Kidney capillary endothelial cell (primary cell): ENCODE data around the gene ZNF182.
"Not testable (repeated sequence)": the region's sequence is repeated elsewhere in the genome, so short reads cannot be mapped to it uniquely, and the experiment has no call there.

Experiments
- DNase-seq: peaks from one replicate; pipeline ENCODE4 v3.0.0-alpha.2; 2018; ENCODE audit warnings: low spot score

Gene ZNF182

DNA sequence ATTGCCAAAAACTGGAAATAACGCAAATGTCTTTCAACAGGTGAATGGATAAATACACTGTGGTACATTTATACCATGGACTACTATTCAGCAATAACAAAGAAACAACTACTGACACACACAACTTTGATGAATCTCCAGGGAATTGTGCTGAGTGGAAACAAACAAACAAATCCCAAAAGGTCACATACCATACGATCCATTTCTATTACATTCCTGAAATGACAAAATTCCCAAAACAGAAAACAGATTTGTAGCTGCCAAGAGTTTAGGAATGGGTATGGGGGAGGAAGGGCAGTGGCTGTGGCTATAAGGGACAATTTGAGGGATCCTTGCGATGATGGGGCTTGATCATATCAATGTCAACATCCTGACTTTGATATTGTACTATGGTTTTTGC lies 2.5 kb downstream of the ZNF182 start:
- DNase-seq, result no peak

DNA sequence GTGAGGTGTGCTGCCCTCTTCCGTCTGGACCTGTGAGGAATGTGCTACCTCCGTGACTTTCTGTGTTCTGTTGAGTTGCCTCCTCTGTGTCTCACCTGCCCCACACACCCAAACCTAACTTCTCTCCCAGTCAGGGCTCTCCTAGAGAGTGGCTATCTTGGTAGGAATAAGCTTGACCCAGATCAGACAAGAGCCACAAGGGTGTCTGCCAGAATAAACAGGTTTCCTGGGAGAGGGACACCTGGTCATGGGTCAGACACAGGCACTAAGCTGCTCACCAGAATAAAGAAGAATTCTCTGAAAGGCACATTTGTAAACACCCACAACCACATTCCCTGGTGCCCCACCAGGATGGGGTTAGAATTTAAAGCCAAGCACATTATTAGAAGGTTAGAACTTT lies 11.1 kb downstream of the ZNF182 start:
- DNase-seq, result no peak

DNA sequence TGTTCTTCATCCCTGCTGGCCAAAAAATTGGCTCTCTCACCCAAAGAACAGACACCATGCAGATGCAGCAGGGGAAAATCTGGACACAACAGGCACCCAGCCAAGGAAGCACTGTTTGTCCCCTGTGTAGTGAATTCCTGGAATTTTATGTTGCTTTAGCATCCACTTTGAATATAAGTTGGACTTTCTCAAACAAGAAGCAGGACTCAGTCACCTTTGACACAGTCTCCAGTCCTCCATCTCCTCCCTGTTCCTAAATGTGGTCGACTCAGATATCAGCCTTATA lies 11.8 kb downstream of the ZNF182 start:
- no peak for DNase-seq

DNA sequence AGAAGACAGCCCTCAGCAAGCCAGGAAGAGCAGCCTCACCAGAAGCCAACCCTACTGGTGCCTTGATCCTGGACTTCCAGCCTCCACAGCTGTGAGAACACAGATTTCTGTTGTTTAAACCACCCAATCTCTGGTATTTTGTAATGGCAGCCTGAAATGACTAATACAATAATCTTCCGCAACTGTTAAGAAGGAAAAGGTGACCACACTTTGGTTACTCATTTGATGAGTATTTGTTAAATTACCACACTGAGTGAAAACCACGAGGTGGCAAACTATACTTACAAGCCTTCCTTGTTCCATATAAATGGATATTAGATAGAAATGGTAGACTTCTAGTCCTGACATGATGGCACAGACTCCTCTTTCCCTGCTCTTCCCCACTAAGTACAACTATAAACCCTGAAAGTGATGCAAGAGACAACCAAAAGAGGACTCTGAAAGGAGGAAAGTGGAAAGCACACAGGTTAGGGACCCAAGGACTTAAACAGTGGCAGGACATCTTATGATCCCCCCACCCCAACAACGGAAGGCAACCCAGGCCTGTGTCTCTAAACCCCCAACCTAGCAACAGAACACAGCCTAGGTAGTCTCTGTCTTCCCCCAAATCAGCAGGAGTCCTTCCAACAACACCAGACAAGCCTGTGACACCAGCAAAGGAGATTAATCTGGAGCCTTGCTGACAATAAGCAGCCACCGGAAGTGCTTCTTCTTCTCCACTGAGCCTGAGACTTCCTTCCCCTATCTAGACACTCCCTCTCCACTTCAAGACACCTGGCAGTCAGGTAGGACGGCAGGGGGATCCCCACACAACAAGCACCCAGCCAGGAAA lies 12.3 kb downstream of the ZNF182 start:
- DNase-seq, result no peak

DNA sequence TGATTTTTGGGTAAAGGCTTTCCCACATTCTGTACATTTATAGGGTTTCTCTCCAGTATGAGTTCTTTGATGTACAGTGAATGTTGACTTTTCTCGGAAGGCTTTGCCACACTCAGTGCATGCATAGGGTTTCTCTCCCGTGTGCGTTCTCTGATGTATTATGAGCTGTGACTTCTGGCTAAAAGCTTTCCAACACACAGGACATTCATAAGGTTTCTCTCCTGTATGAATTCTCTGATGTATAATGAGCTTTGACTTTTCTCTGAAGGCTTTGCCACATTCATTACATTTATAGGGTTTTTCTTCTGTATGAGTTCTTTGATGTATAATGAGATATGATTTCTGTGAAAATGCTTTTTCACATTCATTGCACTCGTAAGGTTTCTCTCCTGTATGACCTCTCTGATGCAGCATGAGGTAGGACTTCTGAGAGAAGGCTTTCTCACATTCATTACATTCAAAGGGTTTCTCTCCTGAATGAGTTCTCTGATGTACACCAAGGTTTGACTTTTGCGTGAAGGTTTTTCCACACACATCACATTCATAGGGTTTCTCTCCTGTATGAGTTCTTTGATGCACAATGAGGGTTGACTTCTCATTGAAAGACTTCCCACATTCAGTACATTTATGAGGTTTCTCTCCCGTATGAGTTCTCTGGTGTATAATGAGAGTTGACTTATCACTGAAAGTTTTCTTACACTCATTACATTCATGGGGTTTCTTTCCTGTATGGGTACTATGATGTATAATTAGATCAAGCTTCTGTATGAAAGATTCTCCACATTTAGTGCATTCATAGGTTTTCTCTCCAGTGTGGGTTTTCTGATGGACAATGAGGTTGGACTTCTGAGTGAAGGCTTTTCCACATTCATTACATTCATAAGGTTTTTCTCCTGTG lies 27.3 kb downstream of the ZNF182 start:
- DNase-seq, result no peak

DNA sequence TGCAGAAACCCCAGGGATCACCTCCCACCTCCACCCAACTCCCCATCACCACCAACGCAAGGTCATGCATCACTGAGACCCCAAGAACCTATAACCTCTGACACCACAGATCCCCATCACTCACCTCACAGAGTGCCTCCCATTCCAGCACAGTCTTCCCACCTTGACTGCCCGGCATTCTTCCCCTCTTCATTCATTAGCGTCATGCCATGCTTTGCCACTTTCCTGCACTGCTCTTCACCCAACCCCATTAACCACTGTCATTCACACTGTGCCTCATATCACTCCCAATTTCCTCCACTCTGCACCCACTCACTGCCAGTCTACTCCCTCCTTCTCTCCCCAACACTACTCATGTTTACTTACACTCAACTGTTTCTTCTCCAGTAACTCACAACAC lies 30.6 kb downstream of the ZNF182 start:
- DNase-seq, result no peak

DNA sequence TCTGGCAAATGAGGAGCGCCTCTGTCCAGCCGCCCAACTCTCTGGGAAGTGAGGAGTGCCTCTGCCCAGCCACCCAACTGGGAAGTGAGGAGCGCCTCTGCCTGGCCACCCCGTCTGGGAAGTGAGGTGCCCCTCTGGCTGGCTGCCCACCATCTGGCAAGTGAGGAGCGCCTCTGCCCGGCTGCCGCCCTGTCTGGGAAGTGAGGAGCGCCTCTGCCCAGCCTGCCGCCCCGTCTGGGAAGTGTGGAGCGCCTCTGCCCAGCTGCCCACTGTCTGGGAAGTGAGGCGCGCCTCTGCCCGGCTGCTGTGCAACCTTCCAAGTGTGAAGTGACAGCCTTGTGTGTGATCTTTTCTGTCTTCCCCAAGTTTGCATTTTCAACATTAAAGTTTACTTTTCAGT lies 38.3 kb downstream of the ZNF182 start:
- DNase-seq, result not testable (repeated sequence)

DNA sequence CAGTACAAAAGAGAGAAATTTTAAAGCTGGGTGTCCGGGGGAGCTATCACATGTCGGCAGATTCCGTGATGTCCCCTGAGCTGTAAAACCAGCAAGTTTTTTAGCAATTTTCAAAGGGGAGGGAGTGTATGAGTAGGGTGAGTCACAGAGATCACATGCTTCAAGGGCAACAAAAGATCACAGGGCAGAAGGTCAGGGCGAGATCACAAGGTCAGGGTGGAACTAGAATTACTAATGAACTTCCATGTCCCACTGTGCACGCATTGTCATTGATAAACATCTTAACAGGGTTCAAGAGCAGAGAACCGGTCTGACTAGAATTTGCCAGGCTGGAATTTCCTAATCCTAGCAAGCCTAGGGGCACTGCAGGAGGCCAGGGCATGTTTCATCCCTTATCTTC lies 42.0 kb downstream of the ZNF182 start:
- not testable (repeated sequence) for DNase-seq

DNA sequence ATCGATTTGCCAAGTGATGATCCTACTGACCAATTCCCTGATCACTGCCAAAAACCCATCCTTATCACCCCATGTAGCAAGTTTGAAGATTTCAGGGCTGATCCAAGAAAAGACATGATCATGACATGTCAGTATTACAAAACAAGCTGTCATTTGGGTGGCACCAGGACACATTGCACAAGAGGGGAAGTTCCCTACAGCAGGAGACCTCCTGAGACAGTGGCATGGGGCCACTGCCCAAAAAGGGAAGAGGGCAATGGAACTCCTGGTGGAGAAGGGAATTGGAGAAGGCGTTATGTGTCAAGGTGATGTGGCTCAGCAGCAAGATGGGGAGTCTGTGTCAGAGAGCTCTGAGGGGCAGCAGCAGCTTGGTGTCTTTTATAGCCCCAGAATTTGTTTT lies 43.4 kb downstream of the ZNF182 start:
- DNase-seq, result no peak

DNA sequence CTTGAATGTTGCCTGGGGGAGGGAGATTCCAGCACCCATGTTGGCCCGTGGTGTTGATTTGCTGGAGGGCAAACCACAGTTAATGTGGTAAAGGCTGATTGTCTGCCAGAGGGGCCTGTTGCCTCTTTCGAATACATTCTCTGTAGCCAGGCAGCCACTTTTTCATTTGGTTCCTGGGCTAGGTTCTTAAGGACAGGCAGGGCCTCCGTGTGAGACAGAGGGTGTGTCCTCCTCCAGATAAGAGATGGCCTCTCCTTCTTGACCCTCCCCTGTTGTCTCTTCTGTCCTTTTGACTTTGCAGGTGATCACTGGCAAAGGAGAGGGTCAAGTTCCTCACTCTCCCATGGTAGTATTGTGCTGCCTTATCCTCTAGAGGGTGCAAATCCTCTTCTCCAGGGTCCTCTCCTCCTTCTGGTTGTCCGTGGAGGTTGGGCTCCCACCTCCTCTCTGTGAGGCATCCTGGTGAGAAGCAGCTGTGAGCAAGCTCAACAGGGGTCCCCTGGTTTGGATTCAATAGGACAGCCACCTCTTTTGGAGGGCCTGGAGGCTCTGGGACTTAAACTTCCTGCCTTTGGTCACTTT lies 44.9 kb downstream of the ZNF182 start:
- DNase-seq, result no peak

DNA sequence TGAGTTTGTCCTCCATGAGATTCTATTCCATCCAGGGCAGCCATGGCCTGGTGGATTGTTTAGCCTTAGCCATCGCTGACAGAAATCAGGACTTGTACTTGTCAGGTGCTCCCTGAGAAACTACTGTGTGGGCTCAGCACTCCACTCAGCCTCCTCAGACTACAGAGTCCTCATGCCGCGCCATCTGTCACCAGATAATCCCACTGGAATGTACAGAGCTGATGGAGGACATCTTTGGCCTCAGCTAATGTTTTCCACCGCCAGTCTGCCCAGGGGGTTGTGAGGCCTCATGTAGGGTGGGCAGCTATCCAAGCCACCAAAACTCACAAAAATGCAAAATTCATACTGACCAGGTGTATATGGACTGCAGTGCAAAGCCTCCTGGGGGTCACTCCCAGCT lies 45.6 kb downstream of the ZNF182 start:
- DNase-seq, result not testable (repeated sequence)

DNA sequence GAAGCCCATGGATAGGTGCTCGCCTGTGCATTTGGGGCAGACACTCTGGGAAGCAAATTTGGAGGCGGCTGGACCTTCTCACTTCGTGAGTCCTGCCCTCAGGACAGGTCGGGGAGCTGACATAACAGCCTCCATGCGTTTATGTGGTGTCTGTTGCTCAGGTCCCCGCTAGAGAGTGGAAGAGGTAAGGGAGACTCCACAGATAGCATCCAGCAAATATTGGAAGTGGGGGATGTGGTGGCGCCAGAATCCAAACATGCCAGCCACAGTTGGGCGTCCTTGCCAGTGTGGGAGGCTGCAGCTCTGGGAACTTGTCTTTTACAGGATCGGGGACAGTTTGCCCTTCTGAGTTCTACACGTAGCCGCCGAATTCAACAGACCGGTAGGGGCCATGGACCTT lies 47.8 kb downstream of the ZNF182 start:
- DNase-seq, result no peak

DNA sequence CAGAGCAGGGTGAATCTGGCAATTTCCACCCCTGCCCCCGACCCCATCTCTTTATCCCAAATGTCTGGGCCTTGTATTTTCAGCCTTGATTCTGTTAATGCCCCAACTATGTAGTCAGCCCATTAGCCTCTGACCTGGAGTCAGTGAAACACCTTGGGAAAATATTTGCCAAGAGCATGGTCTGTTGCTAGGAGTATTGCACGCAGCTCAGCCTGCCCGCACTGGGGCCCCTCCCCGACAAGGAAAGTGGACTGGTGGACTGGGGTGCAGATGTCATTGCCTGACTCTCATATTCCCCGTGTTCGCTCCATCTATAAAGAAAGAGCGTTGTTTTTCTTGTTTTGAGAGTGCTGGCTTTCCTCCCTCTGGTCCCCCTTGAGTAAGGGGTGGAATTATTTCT lies 48.5 kb downstream of the ZNF182 start:
- DNase-seq, result not testable (repeated sequence)

DNA sequence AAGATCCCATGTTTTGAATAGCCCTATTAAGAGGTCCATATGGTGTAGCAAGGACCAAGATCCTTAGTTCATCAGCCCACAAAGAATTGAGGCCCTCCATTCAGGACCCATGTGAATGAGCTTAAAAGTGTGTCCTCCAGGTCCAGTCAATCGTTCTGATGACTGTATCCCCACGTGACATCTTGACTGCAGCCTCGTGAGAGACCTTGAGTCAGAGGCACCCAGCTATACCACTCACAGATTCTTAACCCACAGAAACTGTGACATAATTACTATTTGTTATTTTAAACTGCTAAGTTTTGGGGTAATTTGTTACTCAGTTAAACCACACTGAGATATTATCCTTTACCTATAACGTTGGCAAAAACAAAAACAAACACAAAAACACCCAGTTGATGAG lies 62.4 kb downstream of the ZNF182 start:
- DNase-seq, result no peak

DNA sequence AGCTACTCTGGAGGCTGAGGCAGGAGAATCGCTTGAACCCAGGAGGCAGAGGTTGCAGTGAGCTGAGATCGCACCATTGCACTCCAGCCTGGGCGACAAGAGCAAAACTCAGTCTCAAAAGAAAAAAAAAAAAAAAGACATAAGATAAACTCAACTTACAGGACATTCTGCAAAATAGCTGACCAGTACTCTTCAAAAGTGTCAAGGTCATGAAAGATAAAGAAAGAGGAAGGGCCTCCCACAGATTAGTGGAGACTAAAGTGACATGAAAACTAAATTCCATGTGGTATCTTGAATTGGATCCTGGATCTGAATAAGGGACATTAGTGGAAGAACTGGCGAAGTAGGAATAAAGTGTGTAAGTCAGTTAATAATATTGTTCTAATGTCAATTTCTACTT lies 63.3 kb downstream of the ZNF182 start:
- no peak for DNase-seq

DNA sequence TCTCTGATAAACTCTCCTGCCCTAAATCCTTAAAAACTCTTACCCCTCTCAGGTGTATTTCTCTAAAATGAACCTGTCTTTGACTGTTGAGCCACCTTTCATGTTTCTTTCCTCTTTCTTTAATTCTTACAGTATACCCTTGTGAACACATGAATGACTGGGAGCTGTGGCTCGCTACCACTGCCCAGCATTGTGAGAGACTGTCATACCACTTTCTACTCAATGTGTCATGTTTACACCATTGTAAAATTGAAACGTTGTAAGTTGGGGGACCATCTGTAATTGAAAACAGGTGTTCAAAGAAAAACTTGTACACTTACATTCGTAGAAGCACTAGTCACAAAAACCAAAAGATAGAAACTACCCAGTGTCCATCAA lies 66.9 kb downstream of the ZNF182 start:
- DNase-seq, result no peak

DNA sequence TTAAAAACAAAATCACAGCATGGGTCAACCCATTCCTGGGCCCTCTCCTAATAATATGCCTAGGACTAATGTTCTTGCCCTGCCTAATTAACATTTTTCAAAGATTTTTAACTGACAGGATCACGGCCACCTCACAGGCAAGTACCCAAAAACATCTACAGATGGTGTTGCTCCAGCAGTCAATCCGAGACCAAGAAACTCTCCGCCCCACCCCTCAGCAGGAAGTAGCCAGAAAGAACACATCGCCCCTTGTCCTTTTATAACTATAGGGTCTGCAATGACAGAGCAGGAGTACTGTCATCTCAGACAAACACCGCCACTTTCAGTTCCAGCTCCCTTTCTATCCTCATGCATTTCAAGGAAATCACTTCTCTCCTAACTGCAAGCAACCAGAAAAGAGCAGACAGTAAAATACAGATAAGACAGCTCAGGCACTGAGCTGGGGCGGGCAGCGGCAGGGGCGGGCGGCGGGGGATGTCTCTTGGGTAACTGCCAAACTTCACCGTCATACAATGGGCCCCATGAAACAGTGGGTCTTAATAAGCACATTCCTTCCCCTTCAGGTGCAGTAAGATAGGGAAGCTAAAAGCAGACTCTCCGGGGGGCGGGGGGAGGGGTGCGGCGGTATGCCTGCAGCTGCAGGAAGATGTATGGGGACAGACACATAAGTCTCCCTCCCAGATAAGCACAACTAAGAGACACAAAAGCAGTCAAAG lies 67.4 kb downstream of the ZNF182 start:
- DNase-seq, result no peak

DNA sequence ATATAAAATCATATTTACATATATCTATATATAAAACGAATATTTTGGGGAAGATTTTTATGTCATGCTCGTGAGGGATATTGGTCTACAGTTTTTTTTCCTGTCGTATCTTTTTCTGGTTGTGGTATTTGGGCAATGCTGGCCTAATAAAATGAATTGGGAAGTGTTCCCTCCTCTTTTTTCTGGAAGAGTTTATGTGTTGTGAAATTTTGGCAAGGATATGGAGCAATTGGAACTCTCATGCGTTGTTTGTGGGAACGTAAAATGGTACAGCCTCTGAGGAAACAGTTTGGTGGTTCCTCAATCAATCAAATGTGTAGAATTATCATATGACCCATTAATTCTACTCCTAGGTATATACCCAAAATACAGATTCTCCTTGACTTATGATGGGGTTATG lies 69.8 kb downstream of the ZNF182 start:
- no peak for DNase-seq

DNA sequence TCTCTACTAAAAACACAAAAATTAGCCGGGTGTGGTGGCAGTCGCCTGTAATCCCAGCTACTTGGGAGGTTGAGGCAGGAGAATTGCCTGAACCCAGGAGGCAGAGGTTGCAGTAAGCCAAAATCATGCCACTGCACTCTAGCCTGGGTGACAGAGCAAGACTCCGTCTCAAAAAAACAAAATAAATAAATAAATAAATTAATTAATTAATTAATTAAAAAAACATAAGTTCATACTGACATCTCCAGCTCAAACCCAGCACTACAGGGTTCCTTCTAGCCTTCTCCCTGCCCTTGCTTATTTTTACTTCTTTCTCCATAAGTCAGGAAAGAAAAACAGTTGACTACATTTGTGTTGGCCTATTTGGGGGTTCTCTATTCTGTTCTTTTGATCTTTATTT lies 71.8 kb downstream of the ZNF182 start:
- DNase-seq, result not testable (repeated sequence)

DNA sequence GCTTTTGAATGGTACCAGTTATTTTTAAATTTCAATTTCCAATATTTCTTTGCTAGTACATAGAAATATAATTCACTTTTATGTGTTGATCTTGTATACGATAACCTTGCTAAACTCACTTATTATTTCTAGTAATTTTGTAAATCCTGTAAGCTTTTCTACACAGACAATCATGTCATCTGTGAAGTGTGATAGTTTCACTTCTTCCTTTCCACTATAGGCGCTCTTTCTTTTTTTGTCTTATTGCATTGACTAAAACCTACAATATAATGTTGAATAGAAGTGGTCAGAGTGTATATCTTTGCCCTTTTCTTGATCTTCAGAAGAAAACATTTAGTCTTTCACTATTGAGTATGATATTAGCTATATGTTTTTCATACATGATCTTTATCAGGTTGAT lies 76.6 kb downstream of the ZNF182 start:
- DNase-seq, result no peak
